CD8-positive, alpha-beta memory T cell (primary cell): ENCODE results near the gene LAD1. TPM values are rescaled to one million over a fixed set of nuclear protein-coding genes. Genes with fewer than 3 reads are reported as not detected.

Experiments used
- CTCF ChIA-PET: fragments of 350-600 bp; sonication (Branson Sonifier 250); formaldehyde crosslinking; loops from one replicate; lab custom pipeline; 2021; ENCODE audit warnings: antibody characterized with exemption; lab: Charles Lee
- POLR2A ChIA-PET: fragments of 350-600 bp; sonication (Branson Sonifier 250); formaldehyde crosslinking; loops from one replicate; lab custom pipeline; 2021; ENCODE audit warnings: antibody characterized with exemption; lab: Charles Lee
- DNase-seq, 5 donors: peaks; one replicate each; pipeline versions ENCODE4 v3.0.0 to v3.0.0-alpha.2; 2020 to 2022; ENCODE audit warnings: mixed read lengths in 1 of 5
- H3K27ac ChIP-seq: one replicate; pipeline ENCODE4 v1.7.0; 2013; ENCODE audit warnings: low read depth, mild to moderate bottlenecking, low read length, moderate library complexity
- H3K27me3 ChIP-seq: 2 replicates; pipeline ENCODE4 v1.7.0; 2013; ENCODE audit warnings: low read length, mild to moderate bottlenecking; ENCODE audit not compliant: insufficient read depth, poor library complexity, severe bottlenecking
- H3K36me3 ChIP-seq: 2 replicates; pipeline ENCODE4 v1.7.0; 2013; ENCODE audit warnings: mild to moderate bottlenecking, low read length, moderate library complexity; ENCODE audit not compliant: insufficient read depth
- H3K4me1 ChIP-seq: 2 replicates; pipeline ENCODE4 v1.7.0; 2013; ENCODE audit warnings: mild to moderate bottlenecking, low read length, moderate library complexity; ENCODE audit not compliant: insufficient read depth
- H3K4me3 ChIP-seq: 2 replicates; pipeline ENCODE4 v1.7.0; 2013; ENCODE audit warnings: mild to moderate bottlenecking, low read length
- H3K9me3 ChIP-seq: 2 replicates; pipeline ENCODE4 v1.7.0; 2013; ENCODE audit warnings: mild to moderate bottlenecking, low read length
- H3K27ac Mint-ChIP-seq, 8 donors: one replicate each; pipeline ENCODE4 v1.8.0; 2020 to 2021; ENCODE audit warnings: mixed read lengths in 8 of 8, mild to moderate bottlenecking in 6 of 8, inconsistent platforms in 3 of 8, moderate library complexity in 3 of 8
- H3K27me3 Mint-ChIP-seq, 2 donors: one replicate each; pipeline ENCODE4 v1.8.0; 2020 to 2021; ENCODE audit warnings: mixed read lengths in 2 of 2, mild to moderate bottlenecking in 1 of 2, moderate library complexity in 1 of 2
- H3K36me3 Mint-ChIP-seq, 3 donors: one replicate each; pipeline ENCODE4 v1.8.0; 2020 to 2021; ENCODE audit warnings: mixed read lengths in 3 of 3, inconsistent platforms in 1 of 3, mild to moderate bottlenecking in 1 of 3
- H3K4me1 Mint-ChIP-seq, 3 donors: one replicate each; pipeline ENCODE4 v1.8.0; 2020 to 2021; ENCODE audit warnings: mixed read lengths in 3 of 3, inconsistent platforms in 1 of 3, mild to moderate bottlenecking in 1 of 3
- H3K4me3 Mint-ChIP-seq, 7 donors: one replicate each; pipeline ENCODE4 v1.8.0; 2020 to 2021; ENCODE audit warnings: mixed read lengths in 7 of 7, mild to moderate bottlenecking in 6 of 7, moderate library complexity in 4 of 7, inconsistent platforms in 2 of 7
- H3K9me3 Mint-ChIP-seq, 5 donors: one replicate each; pipeline ENCODE4 v1.8.0; 2020 to 2022; ENCODE audit warnings: mixed read lengths in 5 of 5, mild to moderate bottlenecking in 3 of 5, moderate library complexity in 2 of 5, inconsistent platforms in 1 of 5
- polyA plus RNA-seq: library from polyadenylated mRNA; unstranded; fragments of 300-500 nt; fragmentation: Illumina TruSeq; gene quantifications from one replicate; pipeline ENCODE4 v1.2.3, GENCODE V29; 2021
- total RNA-seq, 2 experiments: library from RNA; stranded (reverse); gene quantifications; one replicate each; pipeline ENCODE4 v1.2.3, GENCODE V29; 2021

The LAD1 gene
- total and polyA plus RNA-seq, 3 experiments from 2014 or later, result not detected

DNA sequence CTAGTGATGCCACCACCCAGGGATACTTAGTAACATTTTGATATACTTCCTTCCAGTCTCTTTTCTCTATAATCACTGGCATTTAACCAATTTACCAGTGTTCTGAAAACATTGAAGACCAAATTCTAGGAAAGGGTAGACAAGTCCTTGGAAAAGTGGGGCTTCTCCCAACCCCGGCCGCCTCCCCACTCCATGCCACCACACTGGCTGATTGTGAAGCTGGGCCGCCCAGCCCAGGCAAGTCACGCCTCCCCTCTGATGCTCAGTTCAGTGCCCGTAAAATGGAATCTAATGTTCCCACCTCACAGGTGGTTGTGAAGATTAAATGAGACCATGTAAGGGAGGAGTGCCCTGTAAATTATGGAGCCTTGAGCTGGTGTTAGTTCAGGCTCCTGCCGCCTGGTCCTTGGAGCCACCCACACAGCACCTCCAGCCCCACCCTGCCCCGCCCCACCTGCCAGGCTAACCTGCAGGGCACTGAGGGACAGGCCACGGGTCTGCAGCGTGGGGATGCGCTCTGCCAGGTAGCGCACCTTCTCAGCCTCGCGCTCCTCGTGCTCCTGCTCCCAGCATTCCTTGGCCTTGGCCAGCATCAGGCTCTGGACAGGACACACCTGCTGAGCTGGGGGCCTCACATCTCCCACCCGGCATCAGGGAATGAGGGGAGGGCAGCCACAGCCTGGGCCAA is 15.1 kb upstream of the LAD1 start:
- H3K36me3 Mint-ChIP-seq, result no peaks in the 10 kb centered on the region
- peaks cover 9 to 19% of the 10 kb centered on the region in 2 donors for H3K27me3 Mint-ChIP-seq

GRCh38 chr1:201411292-201411691 is 12.2 kb upstream of the LAD1 start:
- Mint-ChIP-seq H3K4me1 (peaks cover 0 to 3% (median 0%) of the 10 kb centered on the region in 3 donors), H3K36me3 (no peaks in the 10 kb centered on the region), H3K27me3 (peaks cover 7 to 15% of the 10 kb centered on the region in 2 donors), H3K9me3 (no peaks in the 10 kb centered on the region), H3K4me3 (no peak overlapping the region), H3K27ac (no peak overlapping the region)
- no peaks in the 10 kb centered on the region for H3K27me3 ChIP-seq
- no peaks in the 10 kb centered on the region for H3K9me3 ChIP-seq
- no peaks in the 10 kb centered on the region for H3K4me1 ChIP-seq
- no peak overlapping the region for H3K4me3 ChIP-seq
- no peak overlapping the region for H3K27ac ChIP-seq
- no peak for DNase-seq
- H3K36me3 ChIP-seq, result no peaks in the 10 kb centered on the region
- ChIA-PET CTCF (no interaction called here), POLR2A (no interaction called here)

More for the DNA sequence above, 15.1 kb upstream of the LAD1 start:
- H3K4me3 Mint-ChIP-seq, result no peak overlapping the region
- POLR2A ChIA-PET, result no interaction called here
- no peak overlapping the region for H3K27ac ChIP-seq
- no peaks in the 10 kb centered on the region for H3K36me3 ChIP-seq
- no peaks in the 10 kb centered on the region for H3K4me1 ChIP-seq
- H3K4me3 ChIP-seq, result no peak overlapping the region
- CTCF ChIA-PET, result no interaction called here
- no peaks in the 10 kb centered on the region for H3K9me3 ChIP-seq
- H3K9me3 Mint-ChIP-seq, result peaks cover 0 to 2% (median 0%) of the 10 kb centered on the region in 5 donors
- H3K27ac Mint-ChIP-seq, result no peak overlapping the region
- H3K4me1 Mint-ChIP-seq, result no peaks in the 10 kb centered on the region
- H3K27me3 ChIP-seq, result no peaks in the 10 kb centered on the region
- no peak for DNase-seq

DNA sequence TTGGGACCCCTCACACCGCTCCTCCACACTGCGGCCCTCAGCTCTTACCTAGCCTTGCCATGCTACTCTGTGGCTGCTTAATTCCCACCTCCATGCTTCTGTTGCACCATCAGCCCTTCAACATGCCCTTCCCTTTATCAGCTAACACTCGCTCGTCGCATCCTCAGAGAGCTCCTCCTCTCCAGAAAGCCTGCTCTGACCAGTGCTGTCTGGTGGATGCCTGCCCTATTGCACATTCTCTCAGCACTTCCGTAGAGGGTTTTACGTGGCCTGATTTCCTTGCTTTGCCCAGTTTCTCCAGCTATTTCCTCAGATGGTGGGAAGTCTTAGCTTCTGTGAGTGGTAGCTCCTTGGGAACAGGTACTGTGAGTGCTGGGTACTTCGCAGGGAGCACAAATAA is 10.3 kb upstream of the LAD1 start:
- POLR2A ChIA-PET, result no interaction called here
- Mint-ChIP-seq H3K27me3 (peaks cover 1 to 9% of the 10 kb centered on the region in 2 donors), H3K27ac (no peak overlapping the region), H3K36me3 (no peaks in the 10 kb centered on the region), H3K4me1 (peaks cover 0 to 3% (median 0%) of the 10 kb centered on the region in 3 donors), H3K4me3 (no peak overlapping the region), H3K9me3 (no peaks in the 10 kb centered on the region)
- H3K27ac ChIP-seq, result no peak overlapping the region
- H3K27me3 ChIP-seq, result no peaks in the 10 kb centered on the region
- H3K36me3 ChIP-seq, result no peaks in the 10 kb centered on the region
- H3K9me3 ChIP-seq, result no peaks in the 10 kb centered on the region
- H3K4me3 ChIP-seq, result no peak overlapping the region
- CTCF ChIA-PET, result interaction anchor here (1.3 kb wide), 1 partner anchor 9 kb away, joined by 3 read pairs; no protein-coding TSS in a partner anchor
- no peaks in the 10 kb centered on the region for H3K4me1 ChIP-seq
- DNase-seq, result no peak

DNA sequence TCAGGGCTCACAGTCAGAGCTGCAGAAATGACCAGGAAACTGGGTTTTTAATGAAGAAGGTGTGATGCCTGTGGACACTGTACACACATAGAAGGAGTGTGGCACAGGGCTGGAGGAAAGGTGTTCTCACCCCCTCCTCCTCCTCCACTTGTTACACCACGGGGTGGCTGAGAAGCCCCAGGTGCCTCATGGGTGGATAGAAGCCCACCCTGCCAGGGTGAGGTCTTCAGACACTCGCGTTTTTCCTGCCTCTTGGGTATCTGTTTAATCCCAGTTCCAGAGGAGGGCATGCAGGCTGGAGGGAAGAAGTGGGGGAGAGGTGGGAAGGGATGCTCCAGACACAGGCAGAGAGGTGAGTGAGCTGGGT is 9.7 kb upstream of the LAD1 start:
- POLR2A ChIA-PET, result no interaction called here
- no peak overlapping the region for H3K27ac Mint-ChIP-seq
- DNase-seq, result no peak
- no peaks in the 10 kb centered on the region for H3K36me3 ChIP-seq
- H3K4me3 Mint-ChIP-seq, result no peak overlapping the region
- H3K27me3 ChIP-seq, result no peaks in the 10 kb centered on the region
- H3K4me3 ChIP-seq, result no peak overlapping the region
- CTCF ChIA-PET, result interaction anchor here (1.3 kb wide), 1 partner anchor 8 kb away, joined by 3 read pairs; no protein-coding TSS in a partner anchor
- no peak overlapping the region for H3K27ac ChIP-seq
- H3K9me3 ChIP-seq, result no peaks in the 10 kb centered on the region
- H3K27me3 Mint-ChIP-seq, result peaks cover 1 to 9% of the 10 kb centered on the region in 2 donors
- no peaks in the 10 kb centered on the region for H3K9me3 Mint-ChIP-seq
- H3K4me1 Mint-ChIP-seq, result peaks cover 0 to 3% (median 0%) of the 10 kb centered on the region in 3 donors
- H3K36me3 Mint-ChIP-seq, result no peaks in the 10 kb centered on the region
- H3K4me1 ChIP-seq, result no peaks in the 10 kb centered on the region

GRCh38 chr1:201408176-201408833 is 9.2 kb upstream of the LAD1 start:
- Histone ChIP-seq H3K9me3 (no peaks in the 10 kb centered on the region), H3K36me3 (no peaks in the 10 kb centered on the region), H3K4me3 (no peak overlapping the region), H3K27me3 (no peaks in the 10 kb centered on the region), H3K27ac (no peak overlapping the region), H3K4me1 (no peaks in the 10 kb centered on the region)
- Mint-ChIP-seq H3K27ac (no peak overlapping the region), H3K9me3 (no peaks in the 10 kb centered on the region), H3K4me3 (no peak overlapping the region), H3K36me3 (no peaks in the 10 kb centered on the region), H3K27me3 (peaks cover 1 to 9% of the 10 kb centered on the region in 2 donors), H3K4me1 (peaks cover 0 to 3% (median 0%) of the 10 kb centered on the region in 3 donors)
- ChIA-PET POLR2A (no interaction called here), CTCF (no interaction called here)
- DNase-seq, result peak; percentile 33 to 69 (median 38)

DNA sequence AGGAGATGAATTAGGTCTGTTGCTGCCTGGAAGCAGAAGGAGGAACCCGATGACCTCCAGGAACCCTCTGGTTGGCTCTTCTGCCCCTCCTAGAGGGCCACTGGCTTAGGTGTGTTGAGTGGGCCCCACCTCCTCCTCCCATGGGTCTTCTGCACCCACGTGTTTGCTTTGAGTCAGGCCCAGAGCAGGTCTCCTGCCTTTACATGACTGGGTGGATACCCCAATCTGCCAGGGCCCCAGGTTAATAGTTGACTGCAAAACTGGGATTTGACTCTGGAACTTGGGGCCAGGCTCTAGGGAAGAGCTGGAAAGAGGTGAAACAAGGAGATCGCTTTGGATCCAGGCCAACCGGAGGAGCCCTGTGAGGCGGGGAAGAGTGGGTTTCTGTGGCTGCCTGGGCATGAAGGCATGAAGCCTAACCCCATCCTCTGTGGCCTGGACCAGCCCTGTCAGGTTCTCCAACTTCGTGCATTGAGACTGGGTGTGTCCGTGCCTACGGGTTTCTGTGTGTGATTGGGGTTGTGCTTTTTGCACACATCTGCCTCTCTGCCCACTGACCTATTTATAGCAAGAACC is 7.8 kb upstream of the LAD1 start:
- no peak for DNase-seq
- Histone ChIP-seq H3K4me3 (no peak overlapping the region), H3K9me3 (no peaks in the 10 kb centered on the region), H3K27me3 (no peaks in the 10 kb centered on the region), H3K36me3 (no peaks in the 10 kb centered on the region), H3K4me1 (no peaks in the 10 kb centered on the region), H3K27ac (no peak overlapping the region)
- H3K9me3 Mint-ChIP-seq, result no peaks in the 10 kb centered on the region
- peaks cover 0 to 3% (median 0%) of the 10 kb centered on the region in 3 donors for H3K4me1 Mint-ChIP-seq
- no peaks in the 10 kb centered on the region for H3K36me3 Mint-ChIP-seq
- CTCF ChIA-PET, result interaction anchor here (1.1 to 1.9 kb wide), 2 partner anchors 11 to 13 kb away, joined by 4 to 5 read pairs; no protein-coding TSS in a partner anchor
- H3K27ac Mint-ChIP-seq, result no peak overlapping the region
- no peak overlapping the region for H3K4me3 Mint-ChIP-seq
- H3K27me3 Mint-ChIP-seq, result peaks cover 1 to 9% of the 10 kb centered on the region in 2 donors
- POLR2A ChIA-PET, result no interaction called here

- no peak for DNase-seq
- Mint-ChIP-seq H3K4me3 (peak overlapping the region in 1 of 7 donors; percentile 38), H3K27ac (no peak overlapping the region), H3K4me1 (peaks cover 0 to 3% (median 0%) of the 10 kb centered on the region in 3 donors), H3K36me3 (no peaks in the 10 kb centered on the region), H3K27me3 (peaks cover 4 to 5% of the 10 kb centered on the region in 2 donors), H3K9me3 (no peaks in the 10 kb centered on the region)
- Histone ChIP-seq H3K36me3 (no peaks in the 10 kb centered on the region), H3K9me3 (no peaks in the 10 kb centered on the region), H3K27me3 (no peaks in the 10 kb centered on the region), H3K27ac (no peak overlapping the region), H3K4me3 (no peak overlapping the region), H3K4me1 (no peaks in the 10 kb centered on the region)
- ChIA-PET POLR2A (no interaction called here), CTCF (interaction anchor here (1.0 to 1.9 kb wide), 4 partner anchors 9 to 151 kb away, joined by 3 to 5 read pairs (median 4); no protein-coding TSS in a partner anchor)
Measured at GRCh38 chr1:201405484-201405831, 6.3 kb upstream of the LAD1 start.
